IPS-18a (cell line): ENCODE results near the gene CSNK2A3.

ENCODE experiments used
- H3K27ac ChIP-seq: one replicate; pipeline ENCODE4 v1.5.1; 2013; ENCODE audit warnings: low read length
- H3K27me3 ChIP-seq: one replicate; pipeline ENCODE4 v1.6.1; 2013; ENCODE audit warnings: mild to moderate bottlenecking, low read length; ENCODE audit not compliant: control insufficient read depth, insufficient read depth
- H3K36me3 ChIP-seq: one replicate; pipeline ENCODE4 v1.6.1; 2013; ENCODE audit warnings: low read depth, low read length; ENCODE audit not compliant: control insufficient read depth
- H3K4me1 ChIP-seq: one replicate; pipeline ENCODE4 v1.6.1; 2013; ENCODE audit warnings: low read depth, low read length; ENCODE audit not compliant: control insufficient read depth
- H3K4me3 ChIP-seq: one replicate; pipeline ENCODE4 v1.5.1; 2013; ENCODE audit warnings: low read length
- H3K9ac ChIP-seq: one replicate; pipeline ENCODE4 v1.6.1; 2013; ENCODE audit warnings: mild to moderate bottlenecking, low read length, moderate library complexity
- H3K9me3 ChIP-seq: one replicate; pipeline ENCODE4 v1.6.1; 2013; ENCODE audit warnings: low read depth, low read length; ENCODE audit not compliant: control insufficient read depth

Gene CSNK2A3

DNA sequence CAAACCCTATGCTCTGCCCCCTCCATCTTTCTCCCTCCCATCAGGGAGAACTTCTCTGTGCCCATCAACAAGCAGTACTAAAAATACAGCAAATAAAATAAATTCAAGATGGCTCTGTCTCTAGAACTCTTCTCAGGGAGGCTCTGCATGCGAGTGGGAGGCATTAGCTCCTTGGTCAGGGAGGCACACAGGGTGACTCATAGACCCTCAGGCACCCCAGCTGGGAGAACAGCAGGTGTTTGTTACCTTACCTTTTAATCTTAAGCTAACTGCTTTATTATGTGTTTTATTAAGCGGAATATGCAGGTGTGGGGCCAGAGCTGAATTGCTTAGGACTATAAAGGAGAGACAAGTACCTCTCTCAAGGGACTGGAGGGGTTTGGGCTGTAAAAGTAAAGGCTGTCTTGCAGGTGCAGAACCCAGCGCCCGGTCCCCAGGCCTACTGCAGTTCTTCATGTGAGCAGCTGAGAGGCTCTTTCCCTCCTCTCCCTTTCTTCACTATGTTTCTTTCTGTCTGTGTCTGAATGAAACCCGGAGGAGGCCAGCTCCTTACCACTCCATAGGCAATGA is 20.8 kb downstream of the CSNK2A3 start:
- Histone ChIP-seq H3K9me3 (no peaks in the 10 kb centered on the region), H3K27me3 (no peaks in the 10 kb centered on the region), H3K9ac (no peak overlapping the region), H3K36me3 (no peaks in the 10 kb centered on the region), H3K4me1 (peaks cover 7% of the 10 kb centered on the region), H3K27ac (no peak overlapping the region), H3K4me3 (no peak overlapping the region)

DNA sequence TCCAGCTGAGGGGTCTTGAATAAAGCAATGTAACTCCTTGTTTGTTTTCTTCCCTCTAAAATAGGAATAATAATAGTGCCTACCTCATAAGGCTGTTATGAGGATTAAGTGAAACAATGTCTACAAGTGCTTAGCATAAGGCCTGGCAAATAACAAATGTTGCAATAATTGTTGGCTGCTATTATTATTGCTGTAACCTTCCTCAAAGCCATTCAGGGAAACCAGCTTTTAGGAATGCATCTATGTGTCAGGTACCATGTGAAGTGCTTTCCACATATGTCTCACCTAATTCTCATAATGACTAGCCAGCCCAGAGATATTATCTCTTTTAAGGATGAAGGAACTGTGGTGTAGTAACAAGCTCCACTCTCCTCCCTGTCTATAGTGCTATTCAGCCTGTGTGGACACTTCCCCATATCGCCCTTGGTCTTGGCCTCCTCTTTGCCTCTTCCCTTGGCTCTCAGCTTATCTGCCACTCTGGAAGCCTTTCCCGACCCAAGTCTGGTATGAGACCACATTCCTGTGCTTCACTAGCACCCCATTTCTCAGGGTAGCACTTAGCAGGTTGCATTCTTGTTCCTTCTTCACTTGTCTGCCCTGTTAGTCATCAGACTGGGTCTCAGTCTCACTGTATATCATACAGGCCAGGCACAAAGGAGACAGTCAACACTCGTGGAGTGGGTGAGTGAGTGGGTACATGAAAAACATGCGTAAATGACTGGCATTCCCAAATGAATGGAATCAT is 23.8 kb downstream of the CSNK2A3 start:
- Histone ChIP-seq H3K9me3 (no peaks in the 10 kb centered on the region), H3K4me3 (no peak overlapping the region), H3K27me3 (no peaks in the 10 kb centered on the region), H3K9ac (no peak overlapping the region), H3K4me1 (no peaks in the 10 kb centered on the region), H3K36me3 (no peaks in the 10 kb centered on the region), H3K27ac (no peak overlapping the region)

DNA sequence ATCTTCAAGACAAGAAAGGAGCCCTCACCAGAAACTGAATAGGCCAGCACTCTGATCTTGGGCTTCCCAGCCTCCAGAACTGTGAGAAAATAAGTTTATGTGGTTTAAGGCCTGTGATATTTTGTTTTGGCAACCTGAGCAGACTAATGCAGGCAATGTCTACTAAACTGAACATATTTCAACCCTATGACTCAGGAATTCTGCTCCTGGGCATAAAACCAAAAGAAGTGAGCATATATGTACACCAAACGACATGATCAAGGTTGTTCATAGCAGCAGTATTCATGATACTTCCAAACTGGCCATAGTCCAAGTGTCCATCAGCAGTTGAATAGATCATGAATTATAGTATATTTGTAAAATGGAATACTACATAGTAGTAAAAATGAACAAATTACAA is 29.0 kb downstream of the CSNK2A3 start:
- Histone ChIP-seq H3K36me3 (no peaks in the 10 kb centered on the region), H3K9me3 (no peaks in the 10 kb centered on the region)

DNA sequence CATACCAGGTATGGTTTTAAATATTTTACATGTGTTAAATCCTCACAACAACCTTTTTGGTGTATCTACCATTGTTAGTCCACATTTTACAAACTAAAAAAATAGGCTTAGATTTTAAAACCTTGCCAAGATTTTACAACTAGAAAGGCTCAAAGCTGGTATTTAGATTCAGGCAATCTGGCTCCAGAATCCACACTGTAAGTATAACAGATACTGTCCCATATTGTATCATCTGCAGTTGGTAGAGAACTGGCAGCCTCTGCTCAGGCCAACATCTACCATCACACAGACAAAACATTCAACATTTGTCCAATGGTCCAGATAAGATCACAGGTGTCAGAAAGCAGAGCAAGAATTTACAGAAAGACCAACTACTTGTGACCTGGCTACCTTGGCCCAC is 30.9 kb downstream of the CSNK2A3 start:
- Histone ChIP-seq H3K4me1 (no peaks in the 10 kb centered on the region), H3K27ac (no peak overlapping the region), H3K27me3 (no peaks in the 10 kb centered on the region), H3K4me3 (no peak overlapping the region), H3K9me3 (no peaks in the 10 kb centered on the region), H3K9ac (no peak overlapping the region), H3K36me3 (no peaks in the 10 kb centered on the region)

More for the DNA sequence above, 29.0 kb downstream of the CSNK2A3 start:
- H3K27ac ChIP-seq = no peak overlapping the region
- H3K4me1 ChIP-seq = no peaks in the 10 kb centered on the region
- no peak overlapping the region for H3K4me3 ChIP-seq
- H3K9ac ChIP-seq = no peak overlapping the region
- no peaks in the 10 kb centered on the region for H3K27me3 ChIP-seq

DNA sequence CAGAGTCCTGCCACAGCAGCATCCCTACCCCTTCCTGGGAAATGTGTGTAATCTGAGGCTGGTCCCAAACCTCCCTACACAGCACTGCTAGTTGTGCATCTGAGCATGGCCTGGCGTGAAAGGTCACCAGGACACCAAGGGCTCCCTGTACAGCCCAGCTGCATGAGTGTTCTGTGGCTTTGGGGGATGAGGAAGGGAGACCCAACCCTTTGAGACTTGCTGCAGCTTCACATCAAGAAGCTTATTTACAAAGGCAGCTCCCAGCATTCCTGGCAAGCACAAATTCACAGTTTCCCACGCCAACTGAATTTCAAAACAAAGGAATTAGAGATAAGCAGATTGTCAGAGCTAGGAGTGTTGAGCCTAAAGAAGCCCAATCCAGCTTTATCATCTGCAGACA is 32.2 kb downstream of the CSNK2A3 start:
- Histone ChIP-seq H3K9ac (no peak overlapping the region), H3K36me3 (no peaks in the 10 kb centered on the region), H3K4me1 (no peaks in the 10 kb centered on the region), H3K4me3 (no peak overlapping the region), H3K27me3 (no peaks in the 10 kb centered on the region), H3K27ac (no peak overlapping the region), H3K9me3 (no peaks in the 10 kb centered on the region)

DNA sequence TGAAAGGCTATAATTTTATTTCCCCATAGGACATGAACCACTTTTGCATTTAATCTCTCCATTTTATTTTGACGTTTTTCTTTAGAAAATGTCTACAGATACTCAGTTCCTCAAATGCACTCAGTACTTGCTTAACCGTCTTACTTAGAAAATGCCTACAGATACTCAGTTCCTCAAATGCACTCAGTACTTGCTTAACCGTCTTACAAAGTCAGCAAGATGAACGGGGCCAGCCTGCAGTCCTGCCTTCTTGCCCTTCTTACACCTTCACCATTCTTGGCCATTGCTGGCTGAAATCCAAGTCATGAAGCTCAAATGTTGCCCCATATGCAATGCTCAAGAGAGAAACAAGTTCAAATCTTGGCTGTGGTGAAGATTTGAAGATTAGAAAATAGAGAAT is 34.1 kb downstream of the CSNK2A3 start:
- Histone ChIP-seq H3K36me3 (no peaks in the 10 kb centered on the region), H3K27ac (no peak overlapping the region), H3K4me1 (no peaks in the 10 kb centered on the region), H3K4me3 (no peak overlapping the region), H3K9me3 (no peaks in the 10 kb centered on the region), H3K9ac (no peak overlapping the region), H3K27me3 (no peaks in the 10 kb centered on the region)

DNA sequence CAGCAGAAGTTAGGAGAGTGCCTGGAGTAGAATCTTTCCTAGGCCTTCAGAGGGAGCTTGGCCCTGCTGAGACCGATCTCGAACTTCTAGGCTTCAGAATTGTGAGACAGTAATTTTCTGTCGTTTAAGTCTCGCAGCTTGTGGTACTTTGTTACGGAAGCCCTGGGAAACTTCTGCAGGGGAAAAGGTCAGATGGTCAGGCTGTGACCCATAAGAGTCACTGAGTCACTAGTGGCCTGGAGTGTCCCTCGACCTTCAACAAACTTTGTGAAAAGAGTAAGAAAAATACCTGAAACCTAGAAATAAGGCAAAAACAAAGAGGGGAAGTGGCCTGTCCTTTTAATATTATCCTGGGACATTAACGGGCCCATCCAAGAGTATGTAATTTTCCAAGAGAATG is 34.6 kb downstream of the CSNK2A3 start:
- H3K9me3 ChIP-seq = no peaks in the 10 kb centered on the region
- H3K4me3 ChIP-seq = no peak overlapping the region
- no peak overlapping the region for H3K27ac ChIP-seq
- no peak overlapping the region for H3K9ac ChIP-seq
- no peaks in the 10 kb centered on the region for H3K4me1 ChIP-seq
- H3K27me3 ChIP-seq = no peaks in the 10 kb centered on the region
- H3K36me3 ChIP-seq = no peaks in the 10 kb centered on the region

DNA sequence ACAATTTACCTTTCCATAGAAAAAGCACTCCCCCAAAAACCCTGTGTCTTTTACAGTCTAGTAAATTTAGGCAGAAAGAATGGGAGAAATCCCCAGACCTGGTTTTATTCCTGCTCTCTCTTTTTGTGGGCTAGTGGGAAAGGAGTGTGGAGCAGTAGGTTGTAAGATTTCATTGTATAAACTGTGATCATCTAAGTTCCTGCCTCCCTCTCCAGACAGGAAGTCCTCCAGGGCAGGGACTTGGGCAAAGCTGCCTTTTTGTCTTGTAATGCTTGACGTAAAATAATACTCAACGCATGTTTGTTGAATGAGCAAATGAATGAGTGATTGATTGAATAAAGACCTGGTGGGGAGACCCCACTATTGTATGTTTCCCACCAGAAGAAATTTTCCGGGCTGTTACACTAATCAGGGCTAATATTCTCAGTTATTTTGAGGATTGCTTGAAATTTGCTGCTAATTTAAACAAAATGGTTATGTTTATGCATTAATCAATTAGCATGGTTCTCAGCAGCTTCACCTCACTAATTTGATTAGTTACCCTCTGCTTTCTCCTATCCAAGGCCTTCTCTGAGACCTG is 36.3 kb downstream of the CSNK2A3 start:
- Histone ChIP-seq H3K9ac (no peak overlapping the region), H3K27ac (no peak overlapping the region), H3K36me3 (no peaks in the 10 kb centered on the region), H3K9me3 (no peaks in the 10 kb centered on the region), H3K27me3 (no peaks in the 10 kb centered on the region), H3K4me3 (no peak overlapping the region), H3K4me1 (no peaks in the 10 kb centered on the region)

DNA sequence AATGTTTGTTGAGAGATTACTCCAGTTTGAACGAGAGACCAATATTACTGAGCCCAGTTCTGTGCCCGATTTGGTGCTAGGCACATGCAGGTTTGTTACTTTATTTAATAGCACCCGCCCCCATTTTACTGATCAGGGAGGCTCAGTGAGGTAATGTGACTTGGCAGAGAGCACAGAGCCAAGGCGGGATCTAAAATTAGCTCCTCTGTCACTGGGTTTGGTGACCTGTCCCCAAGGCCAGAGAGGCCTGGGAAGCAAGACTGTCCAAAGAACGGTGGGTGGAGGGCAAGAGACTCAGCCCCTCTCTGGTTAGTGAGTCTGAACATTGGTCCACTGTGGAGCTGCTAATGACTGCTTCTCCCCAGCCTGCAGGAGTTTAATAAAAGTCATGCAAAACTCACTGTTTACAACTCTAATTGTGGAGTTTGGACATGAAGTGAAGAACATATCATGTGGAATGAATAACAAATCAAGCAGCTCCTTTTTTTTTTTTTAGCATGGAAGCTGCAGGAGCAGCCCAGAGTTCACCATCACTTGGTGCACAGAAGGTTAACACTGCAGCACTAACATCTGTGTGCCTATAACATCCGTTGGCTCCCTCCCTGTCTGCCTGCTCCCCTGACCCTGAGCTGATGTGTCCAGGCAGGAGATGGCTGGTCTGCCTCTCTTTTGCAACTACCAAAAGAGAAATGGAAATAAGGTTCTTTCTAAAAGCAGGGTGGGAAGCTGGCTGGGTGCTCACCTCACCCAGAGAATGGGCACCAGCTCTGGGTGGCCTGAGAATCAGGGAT is 39.0 kb downstream of the CSNK2A3 start:
- Histone ChIP-seq H3K9me3 (no peaks in the 10 kb centered on the region), H3K27ac (no peak overlapping the region), H3K4me1 (no peaks in the 10 kb centered on the region), H3K9ac (no peak overlapping the region), H3K4me3 (no peak overlapping the region), H3K36me3 (no peaks in the 10 kb centered on the region), H3K27me3 (no peaks in the 10 kb centered on the region)

DNA sequence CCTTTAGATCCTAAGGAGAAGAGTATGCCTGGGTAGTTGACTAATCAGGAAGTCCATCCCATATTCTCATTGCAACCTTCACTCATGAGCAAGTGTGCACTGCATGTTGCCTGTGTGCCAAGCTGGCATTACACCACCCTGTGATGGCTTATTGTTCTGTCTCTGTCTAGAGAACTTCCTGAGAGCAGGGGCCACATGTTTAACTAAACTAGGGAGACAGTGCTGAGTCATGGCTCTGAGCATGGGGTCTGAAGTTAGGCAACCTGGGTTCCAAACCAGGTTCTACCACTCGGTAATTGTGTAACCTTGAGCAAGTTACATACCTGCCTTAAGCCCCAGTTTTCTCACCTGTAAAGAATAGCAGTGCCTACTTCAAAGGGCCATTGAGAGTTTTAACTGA is 39.6 kb downstream of the CSNK2A3 start:
- H3K27me3 ChIP-seq = no peaks in the 10 kb centered on the region
- H3K4me3 ChIP-seq = no peak overlapping the region
- no peaks in the 10 kb centered on the region for H3K4me1 ChIP-seq
- no peak overlapping the region for H3K9ac ChIP-seq
- H3K9me3 ChIP-seq = no peaks in the 10 kb centered on the region
- no peak overlapping the region for H3K27ac ChIP-seq
- H3K36me3 ChIP-seq = no peaks in the 10 kb centered on the region

DNA sequence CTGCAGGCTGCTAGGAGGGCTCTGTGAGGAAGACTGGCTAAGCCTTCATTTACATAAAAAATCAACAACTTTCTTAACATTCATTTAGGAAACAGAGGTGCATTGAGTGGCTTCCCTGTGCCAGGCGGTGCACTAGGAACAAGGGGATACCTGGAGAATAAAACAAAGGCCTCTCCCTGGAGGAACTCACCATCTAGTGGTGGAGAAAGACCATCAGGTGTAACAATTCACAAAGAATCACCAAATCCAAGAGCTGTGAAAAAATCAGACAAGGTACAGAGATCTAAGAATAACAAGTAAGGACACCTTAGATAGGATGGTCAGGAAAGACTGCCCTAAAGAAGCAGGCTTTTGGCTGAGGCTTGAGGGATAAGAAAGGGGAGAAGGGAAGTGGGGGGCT is 40.3 kb downstream of the CSNK2A3 start:
- Histone ChIP-seq H3K4me1 (no peaks in the 10 kb centered on the region), H3K27ac (no peak overlapping the region)

More for the DNA sequence above, 40.3 kb downstream of the CSNK2A3 start:
- H3K27me3 ChIP-seq = no peaks in the 10 kb centered on the region
- no peak overlapping the region for H3K4me3 ChIP-seq
- H3K36me3 ChIP-seq = no peaks in the 10 kb centered on the region
- H3K9me3 ChIP-seq = no peaks in the 10 kb centered on the region
- no peak overlapping the region for H3K9ac ChIP-seq
